Colonic mucosa (tissue), 4 donors: Measurements from ENCODE around the gene TPST2. TPM values are rescaled to one million over a fixed set of nuclear protein-coding genes. Genes with fewer than 3 reads are reported as not detected.
A peak's percentile ranks its signal among the peaks of the same experiment; 100 is the strongest.

Experiments
- DNase-seq: peaks from one replicate; pipeline ENCODE4 v3.0.0-alpha.2; 2020
- H3K27ac ChIP-seq: fragments of 200-600 bp; one replicate; pipeline ENCODE4 v1.8.0; 2021
- H3K27me3 ChIP-seq: fragments of 200-600 bp; one replicate; pipeline ENCODE4 v1.8.0; 2021
- H3K36me3 ChIP-seq: fragments of 200-600 bp; one replicate; pipeline ENCODE4 v1.8.0; 2021
- H3K4me1 ChIP-seq: fragments of 200-600 bp; one replicate; pipeline ENCODE4 v1.8.0; 2021; ENCODE audit warnings: mild to moderate bottlenecking
- H3K4me3 ChIP-seq: fragments of 200-600 bp; one replicate; pipeline ENCODE4 v1.8.0; 2021
- H3K9ac ChIP-seq, 2 donors: one replicate each; pipeline ENCODE4 v1.7.0; 2013; ENCODE audit warnings: control low read depth in 2 of 2, low read depth in 2 of 2, low read length in 2 of 2
- H3K9me3 ChIP-seq: fragments of 200-600 bp; one replicate; pipeline ENCODE4 v1.8.0; 2021
- CTCF ChIP-seq: fragments of 200-600 bp; IDR thresholded peaks from one replicate; pipeline ENCODE4 v1.8.0; 2022; ENCODE audit warnings: antibody characterized with exemption, mild to moderate bottlenecking
- intact Hi-C: fragments of 100-400 bp; cut with DNase I; formaldehyde crosslinking; loops from one replicate; pipeline ENCODE4 v1.14.1; 2022
- total RNA-seq, 2 donors: library from RNA; stranded (reverse); fragmentation: NEBNext Ultra II Directional in 1 of 2; extraction: Animal tissue kit (Norgen Biotek cat#: 25700) in 1 of 2; gene quantifications; one replicate each; pipeline ENCODE4 v1.2.1, GENCODE V29; 2021
- donor health status: healthy.
- donor health status: DM: no; HTN: no; CAD: no.
- donor health status: DM: no; HTN: no; CAD: no.

The TPST2 gene
- total RNA-seq, 2 donors from 2014 or later = 13.3 to 19.9 TPM

- no peak for TF ChIP-seq CTCF
- Histone ChIP-seq H3K36me3 (no peaks in the 10 kb centered on the region), H3K9ac (no peak overlapping the region), H3K4me3 (no peak overlapping the region), H3K27ac (no peak overlapping the region), H3K4me1 (no peaks in the 10 kb centered on the region), H3K9me3 (no peaks in the 10 kb centered on the region), H3K27me3 (no peaks in the 10 kb centered on the region)
- DNase-seq = peak; percentile 35
- intact Hi-C loops = no loop called here
Observed at GRCh38 chr22:26579331-26579886, 10.5 kb downstream of the TPST2 start.

GRCh38 chr22:26577081-26577480 lies 12.9 kb downstream of the TPST2 start:
- no peaks in the 10 kb centered on the region for H3K4me1 ChIP-seq
- intact Hi-C loops = no loop called here
- TF ChIP-seq CTCF = no peak
- no peaks in the 10 kb centered on the region for H3K36me3 ChIP-seq
- no peak overlapping the region for H3K9ac ChIP-seq
- no peaks in the 10 kb centered on the region for H3K27me3 ChIP-seq
- no peak overlapping the region for H3K4me3 ChIP-seq
- no peaks in the 10 kb centered on the region for H3K9me3 ChIP-seq
- H3K27ac ChIP-seq = no peak overlapping the region
- no peak for DNase-seq

DNA sequence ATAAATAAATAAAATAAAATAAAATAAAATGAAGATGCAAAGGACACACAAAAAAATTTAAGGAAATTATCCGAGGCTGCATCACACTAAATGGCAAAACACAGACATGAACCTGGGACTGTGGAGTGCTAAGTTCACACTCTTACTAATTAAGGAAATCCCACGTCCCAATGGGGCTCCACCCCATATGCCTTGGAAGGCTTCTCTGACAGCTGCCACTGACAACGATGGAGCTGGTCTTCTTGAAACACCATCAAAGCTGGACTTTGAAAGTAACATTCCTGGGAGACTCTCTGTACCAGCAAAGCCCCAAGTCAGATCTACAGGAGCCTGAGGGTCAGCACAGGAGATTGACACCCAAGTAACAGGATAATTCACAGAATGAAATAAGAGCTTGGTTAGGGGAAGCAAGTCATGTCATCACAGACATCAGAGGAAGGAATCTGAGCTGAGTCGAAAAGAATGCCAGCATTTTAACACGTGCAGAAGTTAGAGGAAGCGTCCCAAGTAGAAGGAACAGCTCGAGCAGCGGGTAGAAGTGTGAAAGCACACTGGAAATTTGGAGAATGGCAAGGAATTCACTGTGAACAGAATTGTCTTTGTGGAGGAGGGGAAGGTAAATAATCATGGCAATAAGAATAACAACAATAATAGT lies 13.8 kb downstream of the TPST2 start:
- Histone ChIP-seq H3K27me3 (no peaks in the 10 kb centered on the region), H3K4me1 (no peaks in the 10 kb centered on the region), H3K27ac (no peak overlapping the region), H3K9me3 (no peaks in the 10 kb centered on the region), H3K9ac (no peak overlapping the region), H3K36me3 (no peaks in the 10 kb centered on the region), H3K4me3 (no peak overlapping the region)
- TF ChIP-seq CTCF = no peak
- DNase-seq = no peak
- intact Hi-C loops = no loop called here

GRCh38 chr22:26574001-26574723 lies 15.8 kb downstream of the TPST2 start:
- no peak for TF ChIP-seq CTCF
- intact Hi-C loops = no loop called here
- Histone ChIP-seq H3K4me3 (no peak overlapping the region), H3K9ac (no peak overlapping the region), H3K27ac (no peak overlapping the region), H3K27me3 (no peaks in the 10 kb centered on the region), H3K9me3 (no peaks in the 10 kb centered on the region), H3K36me3 (no peaks in the 10 kb centered on the region), H3K4me1 (no peaks in the 10 kb centered on the region)
- DNase-seq = no peak

DNA sequence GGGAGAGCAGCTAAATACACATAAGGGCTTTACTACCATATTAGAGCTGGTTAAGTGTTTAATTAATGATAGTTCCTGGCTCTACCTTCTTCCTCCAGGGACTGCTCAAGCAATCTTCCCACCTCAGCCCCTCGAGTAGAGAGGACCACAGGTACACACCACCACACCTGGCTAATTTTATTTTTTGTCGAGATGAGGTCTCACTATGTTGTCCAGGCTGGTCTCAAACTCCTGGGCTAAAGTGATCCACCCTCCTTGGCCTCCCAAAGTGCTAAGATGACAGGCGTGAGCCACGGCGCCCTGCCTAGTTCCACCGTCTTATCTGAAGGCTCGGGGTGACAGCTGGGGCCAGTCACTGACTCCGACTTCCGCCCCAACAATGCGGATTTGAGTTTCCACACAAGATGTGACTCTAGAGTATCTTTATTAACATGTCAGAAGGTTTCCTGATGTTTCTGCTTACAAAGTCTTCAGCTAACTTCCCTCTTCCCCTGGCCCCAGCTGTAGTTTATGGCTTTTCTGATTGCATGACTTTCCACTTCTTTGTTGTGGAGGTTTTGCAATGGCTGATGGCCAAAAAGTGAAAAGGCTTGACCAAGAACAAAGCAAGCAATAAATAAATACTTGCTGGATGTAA lies 16.8 kb downstream of the TPST2 start:
- no peak for TF ChIP-seq CTCF
- Histone ChIP-seq H3K27ac (no peak overlapping the region), H3K9ac (no peak overlapping the region), H3K4me1 (no peaks in the 10 kb centered on the region), H3K4me3 (no peak overlapping the region), H3K27me3 (no peaks in the 10 kb centered on the region), H3K9me3 (no peaks in the 10 kb centered on the region), H3K36me3 (no peaks in the 10 kb centered on the region)
- no peak for DNase-seq
- intact Hi-C loops = no loop called here
